Measurements from ENCODE around the gene ZPLD1. TPM values are rescaled to one million over a fixed set of nuclear protein-coding genes. Genes with fewer than 3 reads are reported as not detected.
A peak's percentile ranks its signal among the peaks of the same experiment; 100 is the strongest.

Gene ZPLD1
- total RNA-seq, 1 experiment from 2014 or later, result not detected

GRCh38 chr3:102398666-102399065, 36.1 kb upstream of the ZPLD1 start:
- H2AFZ ChIP-seq (ENCODE audit: low read depth, low read length, poor library complexity, severe bottlenecking), result no peak overlapping the region
- BruUV-seq (replicated peaks), result no TSS peak
- RAD21 ChIA-PET (ENCODE audit: low non-redundant PET in 1 of 2, low total read pairs in 2 of 2, uncharacterized antibody in 2 of 2, unreplicated experiment in 2 of 2), result no interaction called here
- no peaks in the 10 kb centered on the region for H3K79me2 ChIP-seq (ENCODE audit: insufficient read depth, low read length)
- no peak overlapping the region for H3K27ac ChIP-seq (ENCODE audit: low read depth, low read length)
- DNase-seq (ENCODE audit: low read depth, low spot score) (no peak), ATAC-seq (no peak)
- TF ChIP-seq ZFX (IDR thresholded peaks at IDR 0.05), result no peak
- no peak overlapping the region for H3K4me3 ChIP-seq (replicated peaks in 1 of 2; ENCODE audit: low read depth in 1 of 2, low read length in 2 of 2)
- intact Hi-C loops (cut with micrococcal nuclease), result no loop called here
- no peaks in the 10 kb centered on the region for H4K20me1 ChIP-seq (ENCODE audit: insufficient read depth)
- H3K4me2 ChIP-seq (ENCODE audit: low read length), result no peak overlapping the region
- no peaks in the 10 kb centered on the region for H3K9me2 ChIP-seq (ENCODE audit: insufficient read depth)
- H3K4me1 ChIP-seq (ENCODE audit: control insufficient read depth in 1 of 2, insufficient read depth in 2 of 2, low read length in 2 of 2), result peaks cover 4 to 29% of the 10 kb centered on the region in 2 experiments; a peak in 3 of 4 replicates
- H3K36me3 ChIP-seq (ENCODE audit: control insufficient read depth in 1 of 2, insufficient read depth in 2 of 2, low read length in 2 of 2), result no peaks in the 10 kb centered on the region
- CTCF ChIA-PET, result no interaction called here
- no peaks in the 10 kb centered on the region for H3K9me3 ChIP-seq (ENCODE audit: control insufficient read depth in 1 of 2, insufficient read depth in 1 of 2, low read depth in 1 of 2, low read length in 2 of 2)
- POLR2A ChIA-PET, result no interaction called here
- no peaks in the 10 kb centered on the region for H3K27me3 ChIP-seq (ENCODE audit: insufficient read depth, low read length)
- no peak overlapping the region for H3K9ac ChIP-seq (ENCODE audit: low read length)

GRCh38 chr3:102400142-102400541, 34.7 kb upstream of the ZPLD1 start:
- DNase-seq (ENCODE audit: low read depth, low spot score), result peak; percentile 22
- Histone ChIP-seq H3K27me3 (ENCODE audit: insufficient read depth, low read length) (no peaks in the 10 kb centered on the region), H3K4me1 (ENCODE audit: control insufficient read depth in 1 of 2, insufficient read depth in 2 of 2, low read length in 2 of 2) (peaks cover 4 to 26% of the 10 kb centered on the region in 2 experiments; a peak in 3 of 4 replicates), H4K20me1 (ENCODE audit: insufficient read depth) (no peaks in the 10 kb centered on the region), H3K9me2 (ENCODE audit: insufficient read depth) (no peaks in the 10 kb centered on the region), H3K27ac (ENCODE audit: low read depth, low read length) (no peak overlapping the region), H3K36me3 (ENCODE audit: control insufficient read depth in 1 of 2, insufficient read depth in 2 of 2, low read length in 2 of 2) (no peaks in the 10 kb centered on the region), H3K9ac (ENCODE audit: low read length) (no peak overlapping the region), H3K4me2 (ENCODE audit: low read length) (peak overlapping the region; percentile 67), H3K9me3 (ENCODE audit: control insufficient read depth in 1 of 2, insufficient read depth in 1 of 2, low read depth in 1 of 2, low read length in 2 of 2) (no peaks in the 10 kb centered on the region), H3K4me3 (replicated peaks in 1 of 2; ENCODE audit: low read depth in 1 of 2, low read length in 2 of 2) (no peak overlapping the region), H2AFZ (ENCODE audit: low read depth, low read length, poor library complexity, severe bottlenecking) (peak overlapping the region; percentile 10), H3K79me2 (ENCODE audit: insufficient read depth, low read length) (no peaks in the 10 kb centered on the region)
- RAD21 ChIA-PET (ENCODE audit: low non-redundant PET in 1 of 2, low total read pairs in 2 of 2, uncharacterized antibody in 2 of 2, unreplicated experiment in 2 of 2), result no interaction called here
- intact Hi-C loops (cut with micrococcal nuclease), result no loop called here
- CTCF ChIA-PET, result no interaction called here
- BruUV-seq (replicated peaks), result no TSS peak
- TF ChIP-seq FOSL1 (IDR thresholded peaks at IDR 0.05; ENCODE audit: low read depth), result peak; percentile 40; the same call in 1 of the 2 replicates
- no peak for TF ChIP-seq MAX (IDR thresholded peaks at IDR 0.05)
- peak; percentile 17; the same call in 1 of the 2 replicates for TF ChIP-seq JUND (IDR thresholded peaks at IDR 0.05)
- no peak for TF ChIP-seq CEBPB (IDR thresholded peaks at IDR 0.05; ENCODE audit: low read depth)
- TF ChIP-seq ELF1 (IDR thresholded peaks at IDR 0.05; ENCODE audit: borderline replicate concordance, low read depth), result no peak
- POLR2A ChIA-PET, result interaction anchor here (1.2 kb wide), 1 partner anchor 15 kb away, joined by 3 read pairs; no protein-coding TSS in a partner anchor
- ATAC-seq, result peak; percentile 55; the same call in 1 of the 2 replicates

Data from HCT116 (cell line).